H9 (cell line): ENCODE results near the gene MASP2. TPM values are rescaled to one million over a fixed set of nuclear protein-coding genes. Genes with fewer than 3 reads are reported as not detected.

ENCODE experiments used
- DNase-seq: peaks from one replicate; pipeline ENCODE4 v3.0.0-alpha.2; 2017
- H2AFZ ChIP-seq: one replicate; pipeline ENCODE4 v1.6.1; 2013; ENCODE audit warnings: mild to moderate bottlenecking, low read length, control low read depth, moderate library complexity
- H2AK5ac ChIP-seq: 2 replicates; pipeline ENCODE4 v1.6.1; 2013; ENCODE audit warnings: low read length, control low read depth, mixed read lengths; ENCODE audit not compliant: insufficient read length
- H2BK120ac ChIP-seq: one replicate; pipeline ENCODE4 v1.6.1; 2013; ENCODE audit warnings: low read depth, mild to moderate bottlenecking, low read length, control low read depth, inconsistent platforms; ENCODE audit not compliant: poor library complexity, severe bottlenecking
- H2BK12ac ChIP-seq: 2 replicates; pipeline ENCODE4 v1.6.1; 2013; ENCODE audit warnings: low read length, control low read depth, mixed read lengths, low read depth; ENCODE audit not compliant: insufficient read length
- H2BK15ac ChIP-seq: 2 replicates; pipeline ENCODE4 v1.6.1; 2013; ENCODE audit warnings: low read depth, low read length, control low read depth
- H2BK20ac ChIP-seq: one replicate; pipeline ENCODE4 v1.6.1; 2013; ENCODE audit warnings: low read depth, mild to moderate bottlenecking, low read length, control low read depth, inconsistent platforms; ENCODE audit not compliant: poor library complexity, severe bottlenecking
- H2BK5ac ChIP-seq: 2 replicates; pipeline ENCODE4 v1.6.1; 2013; ENCODE audit warnings: low read length, control low read depth, mixed read lengths; ENCODE audit not compliant: insufficient read length
- H3K14ac ChIP-seq: 2 replicates; pipeline ENCODE4 v1.6.1; 2013; ENCODE audit warnings: low read length, control low read depth; ENCODE audit not compliant: insufficient read depth
- H3K18ac ChIP-seq: 2 replicates; pipeline ENCODE4 v1.6.1; 2013; ENCODE audit warnings: low read depth, mild to moderate bottlenecking, mixed read lengths, low read length, control low read depth; ENCODE audit not compliant: insufficient read length
- H3K23ac ChIP-seq: 2 replicates; pipeline ENCODE4 v1.6.1; 2013; ENCODE audit warnings: low read length, control low read depth, mixed read lengths, low read depth; ENCODE audit not compliant: insufficient read length
- H3K23me2 ChIP-seq: 2 replicates; pipeline ENCODE4 v1.6.1; 2013; ENCODE audit warnings: low read depth, mild to moderate bottlenecking, mixed read lengths, low read length, control low read depth; ENCODE audit not compliant: insufficient read length, poor library complexity, severe bottlenecking
- H3K27ac ChIP-seq: 2 replicates; pipeline ENCODE4 v1.5.1; 2013; ENCODE audit warnings: low read length, control low read depth, mixed read lengths, low read depth; ENCODE audit not compliant: insufficient read length
- H3K27me3 ChIP-seq: 2 replicates; pipeline ENCODE4 v1.6.1; 2013; ENCODE audit warnings: low read length, control low read depth, inconsistent platforms; ENCODE audit not compliant: insufficient read depth
- H3K4ac ChIP-seq: 2 replicates; pipeline ENCODE4 v1.6.1; 2013; ENCODE audit warnings: low read depth, mild to moderate bottlenecking, control low read depth, inconsistent platforms, low read length, moderate library complexity
- H3K4me1 ChIP-seq: 2 replicates; pipeline ENCODE4 v1.6.1; 2013; ENCODE audit warnings: low read length, control low read depth, inconsistent platforms; ENCODE audit not compliant: insufficient read depth
- H3K4me2 ChIP-seq: 2 replicates; pipeline ENCODE4 v1.6.1; 2013; ENCODE audit warnings: low read length, control low read depth, mixed read lengths; ENCODE audit not compliant: insufficient read length, insufficient read depth
- H3K56ac ChIP-seq: 2 replicates; pipeline ENCODE4 v1.6.1; 2013; ENCODE audit warnings: low read depth, mild to moderate bottlenecking, mixed read lengths, low read length, control low read depth; ENCODE audit not compliant: insufficient read length
- H3K79me1 ChIP-seq: 2 replicates; pipeline ENCODE4 v1.6.1; 2013; ENCODE audit warnings: low read depth, mild to moderate bottlenecking, moderate library complexity, low read length, control low read depth, inconsistent platforms; ENCODE audit not compliant: insufficient read depth, poor library complexity, severe bottlenecking
- H3K79me2 ChIP-seq: 2 replicates; pipeline ENCODE4 v1.6.1; 2013; ENCODE audit warnings: low read length, control low read depth, inconsistent platforms; ENCODE audit not compliant: insufficient read depth
- H3K9ac ChIP-seq: 2 replicates; pipeline ENCODE4 v1.6.1; 2013; ENCODE audit warnings: low read length, control low read depth, mixed read lengths; ENCODE audit not compliant: insufficient read length; ENCODE audit errors: extremely low read depth
- H3K9me3 ChIP-seq: one replicate; pipeline ENCODE4 v1.6.1; 2013; ENCODE audit warnings: low read depth, low read length, inconsistent platforms; ENCODE audit not compliant: control insufficient read depth
- H3T11ph ChIP-seq: one replicate; pipeline ENCODE4 v1.6.1; 2013; ENCODE audit warnings: mild to moderate bottlenecking, low read length, control low read depth, inconsistent platforms
- H4K20me1 ChIP-seq: one replicate; pipeline ENCODE4 v1.6.1; 2013; ENCODE audit not compliant: control insufficient read depth, insufficient read length, insufficient read depth
- H4K5ac ChIP-seq: 2 replicates; pipeline ENCODE4 v1.6.1; 2013; ENCODE audit warnings: low read depth, mild to moderate bottlenecking, mixed read lengths, low read length, control low read depth; ENCODE audit not compliant: insufficient read length
- H4K8ac ChIP-seq: replicated peaks from 2 replicates; pipeline ENCODE4 v1.6.1; 2013; ENCODE audit warnings: low read length, control low read depth, mixed read lengths, low read depth; ENCODE audit not compliant: insufficient read length
- H4K91ac ChIP-seq: 2 replicates; pipeline ENCODE4 v1.6.1; 2013; ENCODE audit warnings: low read depth, mild to moderate bottlenecking, moderate library complexity, mixed read lengths, low read length, control low read depth; ENCODE audit not compliant: insufficient read length
- H3K27ac Mint-ChIP-seq, 3 experiments: 2 replicates in 2 of 3; 3 replicates in 1 of 3; pipeline ENCODE4 v1.8.0; 2020 to 2021; ENCODE audit warnings: mixed read lengths in 3 of 3, mild to moderate bottlenecking in 1 of 3, moderate library complexity in 1 of 3
- H3K27me3 Mint-ChIP-seq: 2 replicates; pipeline ENCODE4 v1.8.0; 2021; ENCODE audit warnings: low read depth, mild to moderate bottlenecking, moderate library complexity, mixed read lengths
- H3K36me3 Mint-ChIP-seq, 3 experiments: 2 replicates in 2 of 3; 3 replicates in 1 of 3; pipeline ENCODE4 v1.8.0; 2020 to 2021; ENCODE audit warnings: low read depth in 3 of 3, mixed read lengths in 3 of 3; ENCODE audit not compliant: insufficient read depth in 1 of 3
- H3K4me1 Mint-ChIP-seq, 2 experiments: 2 replicates each; pipeline ENCODE4 v1.8.0; 2020; ENCODE audit warnings: mixed read lengths in 2 of 2
- H3K4me3 Mint-ChIP-seq, 2 experiments: 2 replicates in 1 of 2; 3 replicates in 1 of 2; pipeline ENCODE4 v1.8.0; 2020 to 2021; ENCODE audit warnings: mild to moderate bottlenecking in 2 of 2, mixed read lengths in 2 of 2, moderate library complexity in 1 of 2
- H3K9me3 Mint-ChIP-seq, 2 experiments: 2 replicates in 1 of 2; 3 replicates in 1 of 2; pipeline ENCODE4 v1.8.0; 2020; ENCODE audit warnings: mild to moderate bottlenecking in 2 of 2, mixed read lengths in 2 of 2, moderate library complexity in 1 of 2
- CTCF ChIP-seq: fragments of 200-600 bp; sonication (generic); conservative IDR thresholded peaks from 3 replicates; pipeline ENCODE4 v1.8.0; 2021; ENCODE audit warnings: antibody characterized with exemption, mild to moderate bottlenecking
- WGBS: extraction: QIAGEN DNeasy Blood & Tissue Kit; methylation state at CpG from one replicate; pipeline ENCODE4 v1.1.7; 2013; ENCODE audit warnings: missing lambda C conversion rate, low lambda C conversion rate, mixed read lengths; ENCODE audit not compliant: insufficient read length; ENCODE audit errors: extremely low coverage; 5-methylcytosine and 5-hydroxymethylcytosine counted together
- total RNA-seq: library from RNA; stranded (reverse); gene quantifications from 2 replicates; pipeline ENCODE4 v1.2.1, GENCODE V29; 2021

The MASP2 gene
- total RNA-seq, 1 experiment from 2014 or later = 0.46 TPM

GRCh38 chr1:11042065-11042464, 5.0 kb downstream of the MASP2 start:
- H3K36me3 Mint-ChIP-seq = peaks cover 0 to 1% (median 0%) of the 10 kb centered on the region in 3 experiments; a peak in 1 of 7 replicates
- no peak overlapping the region for H3K4me2 ChIP-seq

More at GRCh38 chr1:11042065-11042464, 5.0 kb downstream of the MASP2 start:
- Histone ChIP-seq H3K27ac (no peak overlapping the region), H2BK120ac (no peak overlapping the region), H3K9ac (no peak overlapping the region), H4K91ac (no peak overlapping the region), H3K56ac (no peak overlapping the region), H3K9me3 (no peaks in the 10 kb centered on the region), H3K4me1 (no peaks in the 10 kb centered on the region), H3K23me2 (no peaks in the 10 kb centered on the region), H4K8ac (no peak overlapping the region), H2BK20ac (no peak overlapping the region), H2BK12ac (no peak overlapping the region), H3K18ac (no peak overlapping the region), H2BK5ac (no peak overlapping the region), H3K23ac (no peak overlapping the region), H3K4ac (no peak overlapping the region), H3K27me3 (no peaks in the 10 kb centered on the region), H3K79me1 (no peaks in the 10 kb centered on the region), H2BK15ac (no peak overlapping the region), H3K79me2 (no peaks in the 10 kb centered on the region; the same call in 1 of the 2 replicates), H3K14ac (no peak overlapping the region), H2AK5ac (no peak overlapping the region), H4K20me1 (peaks cover 4% of the 10 kb centered on the region), H3T11ph (no peak overlapping the region), H4K5ac (no peak overlapping the region), H2AFZ (no peak overlapping the region)
- Mint-ChIP-seq H3K27ac (no peak overlapping the region), H3K27me3 (peaks cover 7% of the 10 kb centered on the region; the same call in 1 of the 2 replicates), H3K4me1 (peaks cover 4 to 5% of the 10 kb centered on the region in 2 experiments), H3K4me3 (no peak overlapping the region), H3K9me3 (no peaks in the 10 kb centered on the region)
- 100% methylated on average over 2 of the region's 3 CpGs for WGBS
- TF ChIP-seq CTCF = no peak
- no peak for DNase-seq
